ENCODE results near the gene SOCS1.
A peak's percentile ranks its signal among the peaks of the same experiment; 100 is the strongest.

The SOCS1 gene

GRCh38 chr16:11219178-11219577 lies 36.8 kb downstream of the SOCS1 start:
- TF ChIP-seq ZFX (IDR thresholded peaks at IDR 0.05; ENCODE audit: borderline replicate concordance) (no peak), CTCF (IDR thresholded peaks at IDR 0.05) (no peak)
- H3K27ac ChIP-seq, result no peak overlapping the region

- no peak overlapping the region for H3K27ac ChIP-seq
- TF ChIP-seq ZFX (IDR thresholded peaks at IDR 0.05; ENCODE audit: borderline replicate concordance), result no peak
- TF ChIP-seq CTCF (IDR thresholded peaks at IDR 0.05), result peak; percentile 63
Observed at GRCh38 chr16:11218604-11218962, 37.4 kb downstream of the SOCS1 start.

GRCh38 chr16:11217651-11218603 lies 38.1 kb downstream of the SOCS1 start:
- no peak overlapping the region for H3K27ac ChIP-seq
- no peak for TF ChIP-seq CTCF (IDR thresholded peaks at IDR 0.05)
- TF ChIP-seq ZFX (IDR thresholded peaks at IDR 0.05; ENCODE audit: borderline replicate concordance), result no peak

GRCh38 chr16:11215935-11216556 lies 40.0 kb downstream of the SOCS1 start:
- no peak overlapping the region for H3K27ac ChIP-seq
- TF ChIP-seq CTCF (IDR thresholded peaks at IDR 0.05) (no peak), ZFX (IDR thresholded peaks at IDR 0.05; ENCODE audit: borderline replicate concordance) (no peak)

GRCh38 chr16:11213799-11214198 lies 42.2 kb downstream of the SOCS1 start:
- H3K27ac ChIP-seq, result no peak overlapping the region
- TF ChIP-seq CTCF (IDR thresholded peaks at IDR 0.05), result no peak
- TF ChIP-seq ZFX (IDR thresholded peaks at IDR 0.05; ENCODE audit: borderline replicate concordance), result no peak

GRCh38 chr16:11213373-11213772 lies 42.6 kb downstream of the SOCS1 start:
- TF ChIP-seq CTCF (IDR thresholded peaks at IDR 0.05), result no peak
- TF ChIP-seq ZFX (IDR thresholded peaks at IDR 0.05; ENCODE audit: borderline replicate concordance), result no peak

GRCh38 chr16:11212798-11213196 lies 43.2 kb downstream of the SOCS1 start:
- H3K27ac ChIP-seq, result no peak overlapping the region
- TF ChIP-seq ZFX (IDR thresholded peaks at IDR 0.05; ENCODE audit: borderline replicate concordance), result no peak
- TF ChIP-seq CTCF (IDR thresholded peaks at IDR 0.05), result no peak

More at GRCh38 chr16:11213373-11213772, 42.6 kb downstream of the SOCS1 start:
- H3K27ac ChIP-seq, result no peak overlapping the region
